Activated CD4-positive, CD25-positive, alpha-beta regulatory T cell (primary cell): ENCODE results near the gene CRYL1.
A peak's percentile ranks its signal among the peaks of the same experiment; 100 is the strongest.

Experiments
- DNase-seq, 4 experiments: peaks; one replicate each; lab custom pipeline; 2025; lab: John Stamatoyannopoulos, UW

CRYL1 gene

GRCh38 chr13:20492641-20493040 lies 33.0 kb downstream of the CRYL1 start:
- DNase-seq: peak in 1 of 4 experiments; percentile 35

- no peak for DNase-seq
Measured at GRCh38 chr13:20491926-20492435, 33.7 kb downstream of the CRYL1 start.

- DNase-seq: peak in 1 of 4 experiments; percentile 2
Measured at GRCh38 chr13:20489185-20489820, 36.4 kb downstream of the CRYL1 start.

- DNase-seq: no peak
Measured at GRCh38 chr13:20487927-20488326, 37.7 kb downstream of the CRYL1 start.

- DNase-seq: no peak
Measured at GRCh38 chr13:20482787-20483186, 42.9 kb downstream of the CRYL1 start.

- no peak for DNase-seq
Measured at GRCh38 chr13:20482275-20482761, 43.3 kb downstream of the CRYL1 start.

- no peak for DNase-seq
Measured at GRCh38 chr13:20477394-20477793, 48.3 kb downstream of the CRYL1 start.

- DNase-seq: peak in 3 of 4 experiments; percentile 24 to 56 (median 48)
Measured at GRCh38 chr13:20475927-20476691, 49.5 kb downstream of the CRYL1 start.

- no peak for DNase-seq
Measured at GRCh38 chr13:20474515-20474914, 51.1 kb downstream of the CRYL1 start.

- no peak for DNase-seq
Measured at GRCh38 chr13:20473888-20474287, 51.8 kb downstream of the CRYL1 start.

- no peak for DNase-seq
Measured at GRCh38 chr13:20473139-20473538, 52.5 kb downstream of the CRYL1 start.

- no peak for DNase-seq
Measured at GRCh38 chr13:20472531-20472930, 53.1 kb downstream of the CRYL1 start.

GRCh38 chr13:20470136-20470535 lies 55.5 kb downstream of the CRYL1 start:
- DNase-seq: no peak

GRCh38 chr13:20466371-20466770 lies 59.3 kb downstream of the CRYL1 start:
- no peak for DNase-seq

- no peak for DNase-seq
Measured at GRCh38 chr13:20465218-20465879, 60.3 kb downstream of the CRYL1 start.

- no peak for DNase-seq
Measured at GRCh38 chr13:20462921-20463320, 62.7 kb downstream of the CRYL1 start.

- no peak for DNase-seq
Measured at GRCh38 chr13:20462533-20462915, 63.1 kb downstream of the CRYL1 start.

GRCh38 chr13:20461860-20462532 lies 63.7 kb downstream of the CRYL1 start:
- DNase-seq: no peak

- no peak for DNase-seq
Measured at GRCh38 chr13:20461481-20461859, 64.2 kb downstream of the CRYL1 start.

- no peak for DNase-seq
Measured at GRCh38 chr13:20460761-20461160, 64.9 kb downstream of the CRYL1 start.

- DNase-seq: no peak
Measured at GRCh38 chr13:20457670-20458069, 68.0 kb downstream of the CRYL1 start.

GRCh38 chr13:20456737-20457136 lies 68.9 kb downstream of the CRYL1 start:
- no peak for DNase-seq
